K562 (cell line): ENCODE results near the gene USP46. TPM values are rescaled to one million over a fixed set of nuclear protein-coding genes. Genes with fewer than 3 reads are reported as not detected.

Experiments used
- CBFA2T2 ChIP-seq: fragments of 450-650 bp; conservative IDR thresholded peaks from 2 replicates; pipeline ENCODE4 v1.6.1; 2017; ENCODE audit warnings: mild to moderate bottlenecking
- CC2D1A ChIP-seq: fragments of 450-650 bp; IDR thresholded peaks from 2 replicates; pipeline ENCODE4 v1.6.1; 2017; ENCODE audit warnings: mild to moderate bottlenecking
- CHD1 ChIP-seq: fragments of 200-600 bp; sonication (generic); IDR thresholded peaks from one replicate; pipeline ENCODE4 v1.6.1; 2012; ENCODE audit warnings: mild to moderate bottlenecking, moderate library complexity, low read length, inconsistent platforms
- E2F6 ChIP-seq, 2 experiments: IDR thresholded peaks; 2 replicates each; pipeline ENCODE4 v1.6.1; 2011; ENCODE audit warnings: borderline replicate concordance in 1 of 2, control low read depth in 1 of 2, low read depth in 1 of 2, low read length in 1 of 2, mild to moderate bottlenecking in 1 of 2, mixed read lengths in 1 of 2, moderate library complexity in 1 of 2; ENCODE audit not compliant: insufficient read depth in 1 of 2, insufficient read length in 1 of 2, poor library complexity in 1 of 2, severe bottlenecking in 1 of 2; ENCODE audit errors: extremely low read depth in 1 of 2
- FOXA3 ChIP-seq, 2 experiments: fragments of 450-650 bp in 1 of 2; sonication (generic) in 1 of 2; formaldehyde crosslinking; IDR thresholded peaks in 1 of 2; conservative IDR thresholded peaks in 1 of 2; 2 replicates each; pipeline versions ENCODE4 v1.4.0 to v1.8.0; 2020 to 2022; ENCODE audit warnings: mild to moderate bottlenecking in 2 of 2, missing genetic modification reagents in 1 of 2
- HIVEP1 ChIP-seq: fragments of 250-450 bp; sonication (Bioruptor Pico); IDR thresholded peaks from 2 replicates; pipeline ENCODE4 v1.4.0; 2020; ENCODE audit warnings: mild to moderate bottlenecking
- JUND ChIP-seq, 2 experiments: IDR thresholded peaks; 2 replicates in 1 of 2; 3 replicates in 1 of 2; pipeline ENCODE4 v1.6.1; 2011; ENCODE audit warnings: borderline replicate concordance in 2 of 2, low read depth in 2 of 2, low read length in 2 of 2, improper control_type of control experiment in 1 of 2, missing biosample characterization in 1 of 2, missing genetic modification characterization in 1 of 2, missing genetic modification reagents in 1 of 2
- KDM5B ChIP-seq: fragments of 200-600 bp; sonication (generic); IDR thresholded peaks from 2 replicates; pipeline ENCODE4 v1.6.1; 2012; ENCODE audit warnings: low read depth, mild to moderate bottlenecking, moderate library complexity, low read length, control low read depth, inconsistent platforms; ENCODE audit not compliant: insufficient replicate concordance
- KLF6 ChIP-seq: fragments of 250-450 bp; sonication (Bioruptor Pico); IDR thresholded peaks from 2 replicates; pipeline ENCODE4 v1.4.0; 2020; ENCODE audit warnings: mild to moderate bottlenecking, moderate library complexity, borderline replicate concordance
- LCOR ChIP-seq: sonication (generic); formaldehyde crosslinking; IDR thresholded peaks from 2 replicates; pipeline ENCODE4 v1.8.0; 2022; ENCODE audit warnings: mild to moderate bottlenecking, missing genetic modification reagents
- MAZ ChIP-seq, 2 experiments: fragments of 450-650 bp in 1 of 2; sonication (generic) in 1 of 2; formaldehyde crosslinking; IDR thresholded peaks in 1 of 2; conservative IDR thresholded peaks in 1 of 2; 2 replicates each; pipeline versions ENCODE4 v1.4.0 to v1.5.0; 2020; ENCODE audit warnings: mild to moderate bottlenecking in 1 of 2, missing genetic modification reagents in 1 of 2
- NBN ChIP-seq: fragments of 450-650 bp; IDR thresholded peaks from 2 replicates; pipeline ENCODE4 v1.6.1; 2016; ENCODE audit warnings: low read depth, mild to moderate bottlenecking
- NONO ChIP-seq, 2 experiments: fragments of 200-400 bp in 1 of 2; fragments of 450-650 bp in 1 of 2; formaldehyde crosslinking in 1 of 2; IDR thresholded peaks; 2 replicates each; pipeline ENCODE4 v1.6.1; 2017; ENCODE audit warnings: low read depth in 2 of 2, mild to moderate bottlenecking in 2 of 2, moderate library complexity in 2 of 2, low read length in 1 of 2
- NR4A1 ChIP-seq, 2 experiments: fragments of 250-450 bp in 1 of 2; fragments of 450-650 bp in 1 of 2; sonication (Bioruptor Pico) in 1 of 2; IDR thresholded peaks; 2 replicates each; pipeline versions ENCODE4 v1.4.0 to v1.6.1; 2016 to 2020; ENCODE audit warnings: mild to moderate bottlenecking in 2 of 2, missing compliant biosample characterization in 1 of 2, missing genetic modification characterization in 1 of 2, moderate library complexity in 1 of 2
- PHF20 ChIP-seq: fragments of 450-650 bp; IDR thresholded peaks from 2 replicates; pipeline ENCODE4 v1.6.1; 2018; ENCODE audit not compliant: partially characterized antibody
- PRDM10 ChIP-seq: fragments of 450-650 bp; IDR thresholded peaks from 2 replicates; pipeline ENCODE4 v1.6.1; 2018; ENCODE audit not compliant: partially characterized antibody
- TAF7 ChIP-seq: fragments of 450-650 bp; IDR thresholded peaks from 2 replicates; pipeline ENCODE4 v1.6.1; 2016; ENCODE audit warnings: missing genetic modification characterization, missing compliant biosample characterization
- USF1 ChIP-seq: sonication (generic); formaldehyde crosslinking; IDR thresholded peaks from 2 replicates; pipeline ENCODE4 v1.9.0; 2022; ENCODE audit warnings: mild to moderate bottlenecking, missing genetic modification reagents
- ZNF282 ChIP-seq: sonication (generic); formaldehyde crosslinking; IDR thresholded peaks from 2 replicates; pipeline ENCODE4 v1.8.1; 2023; ENCODE audit warnings: missing genetic modification reagents
- polyA plus RNA-seq, 8 experiments: library from polyadenylated mRNA; depleted of rRNA in 4 of 8; stranded (reverse) in 5 of 8; unstranded in 3 of 8; fragments of >200 nt; fragmentation: Nextera tagmentation in 2 of 8; fragmentation: Illumina TruSeq in 1 of 8; extraction: Ambion mirVana in 2 of 8; extraction: Trizol in 1 of 8; gene quantifications; 2 replicates each; pipeline versions ENCODE4 v1.2.1 to v1.2.3, GENCODE V29; 2011 to 2014; ENCODE audit warnings: inconsistent platforms in 1 of 8, missing spikeins in 1 of 8
- total RNA-seq, 7 experiments: library from RNA; depleted of rRNA in 6 of 7; stranded (reverse); fragments of >200 nt in 6 of 7; fragmentation: Illumina TruSeq in 2 of 7; extraction: Trizol in 2 of 7; gene quantifications; 2 replicates each; pipeline versions ENCODE4 v1.2.1 to v1.2.3, GENCODE V29; 2011 to 2021; ENCODE audit warnings: low replicate concordance in 1 of 7

The USP46 gene
- total and polyA plus RNA-seq, 9 of the 15 experiments (the other 6 are each of a cell fraction or from before 2014, with no cell fraction given) = 3.0 to 11.7 (median 8.4) TPM

- TF ChIP-seq PRDM10 = no peak
- no peak for TF ChIP-seq CHD1
- no peak for TF ChIP-seq TAF7 (tag)
- TF ChIP-seq FOXA3 (CRISPR knock-in tag; conservative IDR thresholded peaks at IDR 0.05 in 1 of 2, IDR thresholded peaks at IDR 0.05 in 1 of 2) = no peak
- TF ChIP-seq HIVEP1 (CRISPR knock-in tag) = no peak
- no peak for TF ChIP-seq NR4A1 (CRISPR knock-in tag; IDR thresholded peaks at IDR 0.05)
- no peak for TF ChIP-seq NR4A1 (tag; IDR thresholded peaks at IDR 0.05)
- TF ChIP-seq USF1 = no peak
- TF ChIP-seq NONO (IDR thresholded peaks at IDR 0.05; ENCODE audit: low read depth in 2 of 2, low read length in 1 of 2) = peak in 1 of 2 experiments; percentile 73; a peak in 2 of 4 replicates
- no peak for TF ChIP-seq CC2D1A
- TF ChIP-seq NBN = no peak
- TF ChIP-seq LCOR = no peak
- no peak for TF ChIP-seq ZNF282 (CRISPR knock-in tag)
- TF ChIP-seq MAZ (CRISPR knock-in tag; conservative IDR thresholded peaks at IDR 0.05 in 1 of 2, IDR thresholded peaks at IDR 0.05 in 1 of 2) = peak; percentile 26 to 41; a peak in 1 of 4 replicates
- TF ChIP-seq CBFA2T2 = no peak
- peak; percentile 23 for TF ChIP-seq PHF20
- TF ChIP-seq JUND (IDR thresholded peaks at IDR 0.05; ENCODE audit: borderline replicate concordance, low read depth, low read length) = no peak
- TF ChIP-seq JUND (tag; IDR thresholded peaks at IDR 0.05; ENCODE audit: borderline replicate concordance, low read depth, low read length) = no peak
- TF ChIP-seq KDM5B = peak; percentile 49
- no peak for TF ChIP-seq KLF6 (CRISPR knock-in tag)
- peak; percentile 60 to 63 for TF ChIP-seq E2F6 (IDR thresholded peaks at IDR 0.05; ENCODE audit: borderline replicate concordance in 1 of 2, extremely low read depth in 1 of 2, insufficient read depth in 1 of 2, insufficient read length in 1 of 2, low read depth in 1 of 2, low read length in 1 of 2, poor library complexity in 1 of 2, severe bottlenecking in 1 of 2)
These were observed at the start of gene USP46 (continued) for GRCh38 chr4:52659001-52659721.
